ENCODE measurements around the gene MCFD2. TPM values are rescaled to one million over a fixed set of nuclear protein-coding genes. Genes with fewer than 3 reads are reported as not detected.

Gene MCFD2
- polyA plus RNA-seq, 1 experiment, result 166 TPM

- CTCF ChIA-PET, result interaction anchor here (0.8 kb wide), 1 partner anchor 37 kb away, joined by 3 read pairs; no protein-coding TSS in a partner anchor
- POLR2A ChIA-PET, result no interaction called here
These were observed 32.2 kb upstream of the MCFD2 start for GRCh38 chr2:46947841-46948240.

DNA sequence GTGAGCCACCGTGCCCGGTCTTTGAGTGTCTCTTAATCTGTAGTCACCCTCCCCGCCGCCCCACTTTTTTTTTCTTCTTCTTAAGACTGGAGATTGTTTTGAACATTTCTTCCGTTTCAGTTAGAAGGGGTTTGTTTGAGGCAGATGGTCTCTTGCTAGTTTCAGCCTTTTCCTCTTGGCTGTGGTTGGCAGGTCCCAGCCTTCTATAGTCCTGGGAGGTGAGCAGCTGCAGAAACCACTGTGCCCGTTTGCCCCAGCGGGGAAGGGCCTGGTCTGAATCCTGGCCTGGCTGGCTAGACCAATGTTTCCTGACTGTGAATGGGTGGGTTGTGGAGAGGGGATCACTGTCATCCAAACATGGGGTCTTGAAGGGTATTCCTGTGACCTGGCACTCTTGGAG lies 30.1 kb upstream of the MCFD2 start:
- TF ChIP-seq CTCF (IDR thresholded peaks at IDR 0.05; ENCODE audit: insufficient read depth, low read depth, low read length), result no peak
- CTCF ChIA-PET, result interaction anchor here (1.0 kb wide), 1 partner anchor 10 kb away, joined by 3 read pairs; no protein-coding TSS in a partner anchor
- no peaks in the 10 kb centered on the region for H3K27me3 ChIP-seq (ENCODE audit: control insufficient read depth, insufficient read depth, low read length)
- DNase-seq (ENCODE audit: low read depth), result no peak
- no peak overlapping the region for H3K4me3 ChIP-seq (ENCODE audit: low read depth, low read length)
- POLR2A ChIA-PET, result no interaction called here
- H3K36me3 ChIP-seq (ENCODE audit: control insufficient read depth, insufficient read depth, low read length), result peaks cover 7% of the 10 kb centered on the region

More at GRCh38 chr2:46947841-46948240, 32.2 kb upstream of the MCFD2 start:
- Histone ChIP-seq H3K36me3 (ENCODE audit: control insufficient read depth, insufficient read depth, low read length) (peaks cover 16% of the 10 kb centered on the region), H3K4me3 (ENCODE audit: low read depth, low read length) (no peak overlapping the region), H3K27me3 (ENCODE audit: control insufficient read depth, insufficient read depth, low read length) (no peaks in the 10 kb centered on the region)
- no peak for DNase-seq (ENCODE audit: low read depth)
- TF ChIP-seq CTCF (IDR thresholded peaks at IDR 0.05; ENCODE audit: insufficient read depth, low read depth, low read length), result no peak

DNA sequence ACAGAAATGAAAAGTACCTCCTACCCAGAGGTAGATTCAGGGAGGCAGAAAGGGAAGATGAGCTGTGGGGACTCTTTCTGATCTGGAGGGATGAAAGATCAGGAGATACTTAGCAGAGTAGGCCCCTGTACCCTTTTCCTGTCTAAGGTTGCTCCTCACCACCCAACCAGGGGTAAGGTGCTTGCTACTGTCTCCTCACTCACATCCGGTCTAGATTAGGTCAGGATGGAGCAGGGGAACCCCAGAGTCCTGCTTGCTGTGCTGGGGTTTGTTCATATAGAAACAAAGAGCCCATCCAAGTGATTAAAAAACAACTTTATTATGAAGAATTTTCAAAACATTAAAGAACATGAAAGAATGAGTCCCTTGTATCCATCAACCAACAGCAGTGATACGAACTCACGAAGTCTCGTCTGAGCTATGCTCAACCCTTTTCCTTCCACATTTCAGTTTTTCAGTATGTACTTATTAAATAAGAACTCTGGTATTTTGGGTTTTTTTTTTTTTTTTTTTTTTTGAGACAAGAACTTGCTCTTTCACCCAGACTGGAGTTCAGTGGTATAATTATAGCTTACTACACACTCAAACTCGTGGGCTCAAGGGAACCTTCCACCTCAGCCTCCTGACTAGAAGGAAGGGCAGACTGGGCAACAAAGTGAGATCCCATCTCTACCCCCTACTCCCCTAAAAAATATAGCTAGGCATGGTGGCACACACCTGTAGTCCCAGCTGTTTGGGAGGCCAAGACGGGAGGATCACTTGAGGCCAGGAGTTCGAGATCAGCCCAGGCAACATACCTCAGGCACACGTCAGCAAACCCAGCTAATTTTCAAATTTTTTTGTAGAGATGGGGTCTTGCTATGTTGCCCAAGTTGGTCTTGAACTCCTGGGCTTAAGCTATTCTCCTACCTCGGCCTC lies 28.5 kb upstream of the MCFD2 start:
- CTCF ChIA-PET, result interaction anchor here (0.8 to 1.3 kb wide), 2 partner anchors 25 kb away, joined by 3 read pairs; no protein-coding TSS in a partner anchor
- Histone ChIP-seq H3K27me3 (ENCODE audit: control insufficient read depth, insufficient read depth, low read length) (no peaks in the 10 kb centered on the region), H3K36me3 (ENCODE audit: control insufficient read depth, insufficient read depth, low read length) (peaks cover 5% of the 10 kb centered on the region), H3K4me3 (ENCODE audit: low read depth, low read length) (peak overlapping the region; percentile 95; the same call in 1 of the 2 replicates)
- POLR2A ChIA-PET, result interaction anchor here (0.6 kb wide), 2 partner anchors 20 to 142 kb away, joined by 4 to 7 read pairs; no protein-coding TSS in a partner anchor
- TF ChIP-seq CTCF (IDR thresholded peaks at IDR 0.05; ENCODE audit: insufficient read depth, low read depth, low read length), result no peak
- no peak for DNase-seq (ENCODE audit: low read depth)

DNA sequence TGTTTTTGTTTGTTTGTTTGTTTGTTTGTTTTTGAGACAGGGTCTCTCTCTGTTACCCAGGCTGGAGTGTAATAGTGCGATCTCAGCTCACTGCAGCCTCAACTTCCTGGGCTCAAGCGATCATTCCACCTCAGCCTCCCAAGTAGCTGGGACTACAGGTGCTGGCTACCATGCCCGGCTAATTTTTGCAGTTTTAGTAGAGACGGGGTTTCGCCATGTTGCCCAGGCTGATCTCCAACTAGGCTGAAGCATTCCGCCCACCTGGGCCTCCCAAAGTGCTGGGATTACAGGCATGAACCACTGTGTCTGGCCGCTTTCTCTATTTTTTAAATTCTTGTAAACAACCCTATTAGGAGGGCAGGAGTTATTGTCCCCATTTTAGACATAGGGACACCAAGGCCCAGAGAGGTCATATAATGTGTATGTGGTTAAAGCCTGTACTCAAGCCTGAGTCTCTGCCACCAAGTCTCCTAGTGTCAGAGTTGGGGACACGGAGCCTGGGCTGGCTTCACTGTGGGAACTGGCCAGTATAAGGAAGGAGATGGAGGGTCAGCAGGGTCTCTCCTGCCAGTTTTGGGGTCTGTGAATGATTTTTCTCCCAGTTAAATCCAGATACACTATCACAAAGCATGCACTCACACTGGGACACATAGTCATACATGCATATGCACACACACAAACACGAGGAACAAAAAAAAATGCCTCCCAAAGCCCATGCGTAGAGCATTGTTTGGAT lies 27.5 kb upstream of the MCFD2 start:
- POLR2A ChIA-PET, result no interaction called here
- CTCF ChIA-PET, result interaction anchor here (1.0 to 1.3 kb wide), 2 partner anchors 24 to 33 kb away, joined by 3 to 4 read pairs; no protein-coding TSS in a partner anchor
- H3K36me3 ChIP-seq (ENCODE audit: control insufficient read depth, insufficient read depth, low read length), result peaks cover 5% of the 10 kb centered on the region
- no peak for TF ChIP-seq CTCF (IDR thresholded peaks at IDR 0.05; ENCODE audit: insufficient read depth, low read depth, low read length)
- peak overlapping the region; percentile 95 for H3K4me3 ChIP-seq (ENCODE audit: low read depth, low read length)
- DNase-seq (ENCODE audit: low read depth), result no peak
- no peaks in the 10 kb centered on the region for H3K27me3 ChIP-seq (ENCODE audit: control insufficient read depth, insufficient read depth, low read length)

GRCh38 chr2:46942143-46942526 lies 26.5 kb upstream of the MCFD2 start:
- Histone ChIP-seq H3K4me3 (ENCODE audit: low read depth, low read length) (peak overlapping the region; percentile 95), H3K27me3 (ENCODE audit: control insufficient read depth, insufficient read depth, low read length) (no peaks in the 10 kb centered on the region), H3K36me3 (ENCODE audit: control insufficient read depth, insufficient read depth, low read length) (peaks cover 5% of the 10 kb centered on the region)
- CTCF ChIA-PET, result interaction anchor here (1.0 to 1.3 kb wide), 2 partner anchors 23 to 34 kb away, joined by 3 to 4 read pairs; no protein-coding TSS in a partner anchor
- no peak for TF ChIP-seq CTCF (IDR thresholded peaks at IDR 0.05; ENCODE audit: insufficient read depth, low read depth, low read length)
- DNase-seq (ENCODE audit: low read depth), result no peak
- POLR2A ChIA-PET, result no interaction called here

Measured in BJ (cell line).